ENCODE results near the gene ASB1.

The ASB1 gene

GRCh38 chr2:238493880-238494572 is 67.3 kb downstream of the ASB1 start:
- no peaks in the 10 kb centered on the region for H3K4me1 ChIP-seq (ENCODE audit: control insufficient read depth, insufficient read depth, low read length)
- POLR2A ChIA-PET, result no interaction called here
- CTCF ChIA-PET, result interaction anchor here (0.5 to 1.1 kb wide), 2 partner anchors 261 to 291 kb away, joined by 3 read pairs; no protein-coding TSS in a partner anchor

DNA sequence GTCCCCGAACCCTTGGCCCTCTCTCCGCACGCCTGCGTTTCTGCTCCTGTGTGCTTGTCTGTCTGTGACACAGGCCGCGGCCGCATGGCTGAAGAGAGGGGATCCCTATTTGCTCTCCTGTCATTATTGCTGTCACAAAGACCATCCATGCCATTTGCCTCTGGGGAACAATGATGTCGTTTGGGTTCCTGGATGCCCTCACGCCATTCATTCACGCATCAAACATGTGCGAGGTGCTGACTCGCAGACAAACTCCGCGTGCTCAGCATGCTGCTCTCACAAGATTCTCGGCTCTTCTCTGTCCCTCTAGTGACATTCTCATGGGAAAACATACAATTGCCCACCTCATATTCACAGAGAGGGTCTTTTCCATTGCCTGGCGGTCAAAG is 67.8 kb downstream of the ASB1 start:
- ChIA-PET POLR2A (no interaction called here), CTCF (interaction anchor here (1.1 kb wide), 1 partner anchor 290 kb away, joined by 3 read pairs; no protein-coding TSS in a partner anchor)
- H3K36me3 ChIP-seq (ENCODE audit: control insufficient read depth in 2 of 2, insufficient read depth in 1 of 2, low read length in 2 of 2), result no peaks in the 10 kb centered on the region
- H3K4me1 ChIP-seq (ENCODE audit: control insufficient read depth, insufficient read depth, low read length), result no peaks in the 10 kb centered on the region
- H3K27ac ChIP-seq (ENCODE audit: extremely low read depth, low read depth, low read length), result no peak overlapping the region
- H3K4me3 ChIP-seq (ENCODE audit: low read depth, low read length), result no peak overlapping the region
- no peaks in the 10 kb centered on the region for H3K9me3 ChIP-seq (ENCODE audit: control insufficient read depth, insufficient read depth, low read depth, low read length)
- no peak for TF ChIP-seq ZNF302 (tag by site-specific recombination; IDR thresholded peaks at IDR 0.05; ENCODE audit: low read depth)
- no peak for TF ChIP-seq GLIS1 (tag by site-specific recombination; IDR thresholded peaks at IDR 0.05)
- no peak for TF ChIP-seq REPIN1 (tag by site-specific recombination; IDR thresholded peaks at IDR 0.05; ENCODE audit: low read depth)
- TF ChIP-seq, protein P1, sequence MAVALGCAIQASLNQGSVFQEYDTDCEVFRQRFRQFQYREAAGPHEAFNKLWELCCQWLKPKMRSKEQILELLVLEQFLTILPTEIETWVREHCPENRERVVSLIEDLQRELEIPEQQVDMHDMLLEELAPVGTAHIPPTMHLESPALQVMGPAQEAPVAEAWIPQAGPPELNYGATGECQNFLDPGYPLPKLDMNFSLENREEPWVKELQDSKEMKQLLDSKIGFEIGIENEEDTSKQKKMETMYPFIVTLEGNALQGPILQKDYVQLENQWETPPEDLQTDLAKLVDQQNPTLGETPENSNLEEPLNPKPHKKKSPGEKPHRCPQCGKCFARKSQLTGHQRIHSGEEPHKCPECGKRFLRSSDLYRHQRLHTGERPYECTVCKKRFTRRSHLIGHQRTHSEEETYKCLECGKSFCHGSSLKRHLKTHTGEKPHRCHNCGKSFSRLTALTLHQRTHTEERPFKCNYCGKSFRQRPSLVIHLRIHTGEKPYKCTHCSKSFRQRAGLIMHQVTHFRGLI (tag by site-specific recombination; IDR thresholded peaks at IDR 0.05), result no peak
- TF ChIP-seq ZNF121 (tag by site-specific recombination; IDR thresholded peaks at IDR 0.05), result no peak
- TF ChIP-seq ZNF140 (tag by site-specific recombination; IDR thresholded peaks at IDR 0.05), result no peak
- no peak for TF ChIP-seq ZNF768 (tag by site-specific recombination; IDR thresholded peaks at IDR 0.05)
- TF ChIP-seq SP2 (tag by site-specific recombination; IDR thresholded peaks at IDR 0.05), result no peak
- TF ChIP-seq YY1 (tag by site-specific recombination; IDR thresholded peaks at IDR 0.05), result no peak
- TF ChIP-seq ZNF223 (tag by site-specific recombination; IDR thresholded peaks at IDR 0.05), result no peak
- no peak for TF ChIP-seq SCRT2 (tag by site-specific recombination; IDR thresholded peaks at IDR 0.05)
- no peak for TF ChIP-seq ZNF530 (tag by site-specific recombination; IDR thresholded peaks at IDR 0.05; ENCODE audit: low read depth)
- no peak for TF ChIP-seq ZNF514 (tag by site-specific recombination; IDR thresholded peaks at IDR 0.05)
- no peak for TF ChIP-seq ZNF488 (tag by site-specific recombination; IDR thresholded peaks at IDR 0.05)
- TF ChIP-seq ZNF157 (tag by site-specific recombination; IDR thresholded peaks at IDR 0.05), result no peak

More at GRCh38 chr2:238493880-238494572, 67.3 kb downstream of the ASB1 start:
- H3K4me3 ChIP-seq (ENCODE audit: low read depth, low read length), result no peak overlapping the region
- no peaks in the 10 kb centered on the region for H3K36me3 ChIP-seq (ENCODE audit: control insufficient read depth in 2 of 2, insufficient read depth in 1 of 2, low read length in 2 of 2)
- TF ChIP-seq ZNF776 (tag by site-specific recombination; IDR thresholded peaks at IDR 0.05; ENCODE audit: borderline replicate concordance) (no peak), ZBTB48 (tag by site-specific recombination; IDR thresholded peaks at IDR 0.05) (no peak), ZNF274 (IDR thresholded peaks at IDR 0.05; ENCODE audit: low read length) (no peak), ZNF274 (tag by site-specific recombination; IDR thresholded peaks at IDR 0.05; ENCODE audit: borderline replicate concordance) (no peak), ZNF341 (tag by site-specific recombination; IDR thresholded peaks at IDR 0.05; ENCODE audit: low read depth) (no peak), ZNF433 (tag by site-specific recombination; IDR thresholded peaks at IDR 0.05; ENCODE audit: low read depth) (no peak), ZNF654 (tag by site-specific recombination; IDR thresholded peaks at IDR 0.05; ENCODE audit: low read depth) (no peak), ZNF514 (tag by site-specific recombination; IDR thresholded peaks at IDR 0.05) (no peak), SP2 (tag by site-specific recombination; IDR thresholded peaks at IDR 0.05) (no peak), KLF8 (tag by site-specific recombination; IDR thresholded peaks at IDR 0.05) (no peak), OSR2 (tag by site-specific recombination; IDR thresholded peaks at IDR 0.05) (no peak)
- TF ChIP-seq, protein P2, sequence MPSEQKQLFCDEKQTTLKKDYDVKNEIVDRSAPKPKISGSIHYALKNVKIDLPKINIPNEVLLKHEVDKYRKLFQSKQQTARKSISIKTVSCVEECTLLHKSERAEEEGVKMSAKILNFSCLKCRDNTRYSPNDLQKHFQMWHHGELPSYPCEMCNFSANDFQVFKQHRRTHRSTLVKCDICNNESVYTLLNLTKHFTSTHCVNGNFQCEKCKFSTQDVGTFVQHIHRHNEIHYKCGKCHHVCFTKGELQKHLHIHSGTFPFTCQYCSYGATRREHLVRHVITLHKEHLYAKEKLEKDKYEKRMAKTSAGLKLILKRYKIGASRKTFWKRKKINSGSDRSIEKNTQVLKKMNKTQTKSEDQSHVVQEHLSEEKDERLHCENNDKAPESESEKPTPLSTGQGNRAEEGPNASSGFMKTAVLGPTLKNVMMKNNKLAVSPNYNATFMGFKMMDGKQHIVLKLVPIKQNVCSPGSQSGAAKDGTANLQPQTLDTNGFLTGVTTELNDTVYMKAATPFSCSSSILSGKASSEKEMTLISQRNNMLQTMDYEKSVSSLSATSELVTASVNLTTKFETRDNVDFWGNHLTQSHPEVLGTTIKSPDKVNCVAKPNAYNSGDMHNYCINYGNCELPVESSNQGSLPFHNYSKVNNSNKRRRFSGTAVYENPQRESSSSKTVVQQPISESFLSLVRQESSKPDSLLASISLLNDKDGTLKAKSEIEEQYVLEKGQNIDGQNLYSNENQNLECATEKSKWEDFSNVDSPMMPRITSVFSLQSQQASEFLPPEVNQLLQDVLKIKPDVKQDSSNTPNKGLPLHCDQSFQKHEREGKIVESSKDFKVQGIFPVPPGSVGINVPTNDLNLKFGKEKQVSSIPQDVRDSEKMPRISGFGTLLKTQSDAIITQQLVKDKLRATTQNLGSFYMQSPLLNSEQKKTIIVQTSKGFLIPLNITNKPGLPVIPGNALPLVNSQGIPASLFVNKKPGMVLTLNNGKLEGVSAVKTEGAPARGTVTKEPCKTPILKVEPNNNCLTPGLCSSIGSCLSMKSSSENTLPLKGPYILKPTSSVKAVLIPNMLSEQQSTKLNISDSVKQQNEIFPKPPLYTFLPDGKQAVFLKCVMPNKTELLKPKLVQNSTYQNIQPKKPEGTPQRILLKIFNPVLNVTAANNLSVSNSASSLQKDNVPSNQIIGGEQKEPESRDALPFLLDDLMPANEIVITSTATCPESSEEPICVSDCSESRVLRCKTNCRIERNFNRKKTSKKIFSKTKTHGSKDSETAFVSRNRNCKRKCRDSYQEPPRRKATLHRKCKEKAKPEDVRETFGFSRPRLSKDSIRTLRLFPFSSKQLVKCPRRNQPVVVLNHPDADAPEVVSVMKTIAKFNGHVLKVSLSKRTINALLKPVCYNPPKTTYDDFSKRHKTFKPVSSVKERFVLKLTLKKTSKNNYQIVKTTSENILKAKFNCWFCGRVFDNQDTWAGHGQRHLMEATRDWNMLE (tag by site-specific recombination; conservative IDR thresholded peaks at IDR 0.05; ENCODE audit: low read depth), result no peak
- H3K9me3 ChIP-seq (ENCODE audit: control insufficient read depth, insufficient read depth, low read depth, low read length), result no peaks in the 10 kb centered on the region
- H3K27ac ChIP-seq (ENCODE audit: extremely low read depth, low read depth, low read length), result no peak overlapping the region

Data from HEK293 (cell line).